ENCODE results near the gene B3GALNT2.

The B3GALNT2 gene

GRCh38 chr1:235502601-235503402 is 1.4 kb downstream of the B3GALNT2 start:
- H3K4me1 ChIP-seq (ENCODE audit: control insufficient read depth in 1 of 2, insufficient read depth in 2 of 2, low read length in 2 of 2) = peaks cover 3 to 10% of the 10 kb centered on the region in 2 donors
- H3K27ac ChIP-seq (ENCODE audit: low read length) = peak overlapping the region; percentile 97
- peaks cover 0 to 8% of the 10 kb centered on the region in 2 donors for H3K36me3 ChIP-seq (ENCODE audit: control insufficient read depth in 1 of 2, insufficient read depth in 2 of 2, low read length in 2 of 2)
- H3K9me3 ChIP-seq (ENCODE audit: control insufficient read depth in 1 of 2, low read length in 2 of 2) = no peaks in the 10 kb centered on the region
- H3K4me3 ChIP-seq (ENCODE audit: low read depth in 1 of 2, low read length in 2 of 2) = peak overlapping the region; percentile 70 to 93
- H3K27me3 ChIP-seq (ENCODE audit: low read depth, low read length) = no peaks in the 10 kb centered on the region

GRCh38 chr1:235500971-235501540 is 3.2 kb downstream of the B3GALNT2 start:
- Histone ChIP-seq H3K27me3 (ENCODE audit: low read depth, low read length) (no peaks in the 10 kb centered on the region), H3K9me3 (ENCODE audit: control insufficient read depth in 1 of 2, low read length in 2 of 2) (no peaks in the 10 kb centered on the region), H3K27ac (ENCODE audit: low read length) (no peak overlapping the region), H3K4me3 (ENCODE audit: low read depth in 1 of 2, low read length in 2 of 2) (no peak overlapping the region), H3K36me3 (ENCODE audit: control insufficient read depth in 1 of 2, insufficient read depth in 2 of 2, low read length in 2 of 2) (peaks cover 0 to 8% of the 10 kb centered on the region in 2 donors), H3K4me1 (ENCODE audit: control insufficient read depth in 1 of 2, insufficient read depth in 2 of 2, low read length in 2 of 2) (peaks cover 3 to 10% of the 10 kb centered on the region in 2 donors)

DNA sequence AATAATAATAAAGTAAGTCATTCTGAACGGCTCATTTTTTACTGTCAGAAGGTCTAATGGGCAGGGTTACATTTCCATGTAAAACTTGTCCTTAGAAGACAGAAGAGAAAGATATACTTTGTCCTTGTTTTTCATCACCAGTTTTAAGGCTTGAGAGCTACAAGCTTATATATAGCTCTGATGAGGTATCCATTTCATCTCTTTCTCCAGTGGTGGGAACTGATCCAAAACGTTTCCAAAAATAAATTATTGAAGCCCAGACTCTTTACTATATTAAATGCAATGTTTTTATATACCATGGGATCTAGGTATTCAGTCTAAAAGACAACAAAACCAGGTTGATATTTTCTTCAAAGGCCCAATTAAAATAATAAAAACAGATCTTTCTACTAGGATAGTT is 8.7 kb downstream of the B3GALNT2 start:
- no peaks in the 10 kb centered on the region for H3K27me3 ChIP-seq (ENCODE audit: low read depth, low read length)
- no peak overlapping the region for H3K27ac ChIP-seq (ENCODE audit: low read length)
- no peaks in the 10 kb centered on the region for H3K9me3 ChIP-seq (ENCODE audit: control insufficient read depth in 1 of 2, low read length in 2 of 2)
- no peak overlapping the region for H3K4me3 ChIP-seq (ENCODE audit: low read depth in 1 of 2, low read length in 2 of 2)
- peaks cover 0 to 7% of the 10 kb centered on the region in 2 donors for H3K4me1 ChIP-seq (ENCODE audit: control insufficient read depth in 1 of 2, insufficient read depth in 2 of 2, low read length in 2 of 2)
- peaks cover 12 to 22% of the 10 kb centered on the region in 2 donors for H3K36me3 ChIP-seq (ENCODE audit: control insufficient read depth in 1 of 2, insufficient read depth in 2 of 2, low read length in 2 of 2)

- Histone ChIP-seq H3K27ac (ENCODE audit: low read length) (no peak overlapping the region), H3K27me3 (ENCODE audit: low read depth, low read length) (no peaks in the 10 kb centered on the region), H3K4me3 (ENCODE audit: low read depth in 1 of 2, low read length in 2 of 2) (no peak overlapping the region), H3K36me3 (ENCODE audit: control insufficient read depth in 1 of 2, insufficient read depth in 2 of 2, low read length in 2 of 2) (peaks cover 12 to 22% of the 10 kb centered on the region in 2 donors), H3K4me1 (ENCODE audit: control insufficient read depth in 1 of 2, insufficient read depth in 2 of 2, low read length in 2 of 2) (peaks cover 0 to 7% of the 10 kb centered on the region in 2 donors), H3K9me3 (ENCODE audit: control insufficient read depth in 1 of 2, low read length in 2 of 2) (no peaks in the 10 kb centered on the region)
Measured at GRCh38 chr1:235495030-235495429, 9.2 kb downstream of the B3GALNT2 start.

DNA sequence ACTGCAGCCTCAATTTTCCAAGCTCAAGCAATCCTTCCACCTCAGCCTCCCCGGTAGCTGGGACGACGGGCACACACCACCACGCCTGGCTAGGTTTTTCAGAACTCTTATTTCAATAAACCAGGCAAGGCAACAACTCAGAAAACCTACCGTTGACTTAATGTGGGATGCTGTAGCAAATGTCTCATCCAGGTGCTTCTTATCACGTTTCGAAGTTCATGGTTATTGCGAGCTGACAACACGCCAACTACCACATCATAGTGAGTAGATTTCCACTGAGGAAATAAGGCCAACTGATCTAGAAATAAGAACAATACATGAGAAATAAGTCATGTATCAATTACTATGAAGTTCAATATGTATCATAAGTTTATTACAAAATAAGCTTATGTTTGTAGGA is 9.7 kb downstream of the B3GALNT2 start:
- Histone ChIP-seq H3K36me3 (ENCODE audit: control insufficient read depth in 1 of 2, insufficient read depth in 2 of 2, low read length in 2 of 2) (peaks cover 12 to 22% of the 10 kb centered on the region in 2 donors), H3K27ac (ENCODE audit: low read length) (no peak overlapping the region), H3K4me1 (ENCODE audit: control insufficient read depth in 1 of 2, insufficient read depth in 2 of 2, low read length in 2 of 2) (peaks cover 0 to 7% of the 10 kb centered on the region in 2 donors), H3K9me3 (ENCODE audit: control insufficient read depth in 1 of 2, low read length in 2 of 2) (no peaks in the 10 kb centered on the region), H3K27me3 (ENCODE audit: low read depth, low read length) (no peaks in the 10 kb centered on the region), H3K4me3 (ENCODE audit: low read depth in 1 of 2, low read length in 2 of 2) (no peak overlapping the region)

GRCh38 chr1:235491644-235492043 is 12.6 kb downstream of the B3GALNT2 start:
- H3K36me3 ChIP-seq (ENCODE audit: control insufficient read depth in 1 of 2, insufficient read depth in 2 of 2, low read length in 2 of 2) = peaks cover 15 to 31% of the 10 kb centered on the region in 2 donors
- H3K27me3 ChIP-seq (ENCODE audit: low read depth, low read length) = no peaks in the 10 kb centered on the region
- no peak overlapping the region for H3K27ac ChIP-seq (ENCODE audit: low read length)
- H3K4me3 ChIP-seq (ENCODE audit: low read depth in 1 of 2, low read length in 2 of 2) = no peak overlapping the region
- H3K9me3 ChIP-seq (ENCODE audit: control insufficient read depth in 1 of 2, low read length in 2 of 2) = no peaks in the 10 kb centered on the region
- H3K4me1 ChIP-seq (ENCODE audit: control insufficient read depth in 1 of 2, insufficient read depth in 2 of 2, low read length in 2 of 2) = peaks cover 0 to 4% of the 10 kb centered on the region in 2 donors

DNA sequence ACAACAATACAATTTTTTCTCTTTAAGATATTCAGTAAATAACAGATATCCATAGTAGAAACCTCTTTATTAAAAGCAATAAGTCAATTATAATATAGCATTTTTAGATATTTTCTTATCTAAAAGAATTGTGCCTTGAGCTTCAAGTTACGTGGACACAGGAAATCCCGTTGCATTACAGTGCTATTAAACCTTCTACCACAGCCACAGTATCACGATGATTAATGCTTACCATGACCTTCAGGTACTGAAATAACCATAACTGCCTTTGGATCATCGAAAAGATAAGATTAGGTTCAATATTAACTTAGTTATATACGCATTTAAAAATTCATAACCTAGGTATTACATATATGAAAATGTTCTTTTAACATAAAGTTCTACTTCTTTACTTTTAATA is 17.9 kb downstream of the B3GALNT2 start:
- Histone ChIP-seq H3K4me3 (ENCODE audit: low read depth in 1 of 2, low read length in 2 of 2) (no peak overlapping the region), H3K4me1 (ENCODE audit: control insufficient read depth in 1 of 2, insufficient read depth in 2 of 2, low read length in 2 of 2) (no peaks in the 10 kb centered on the region), H3K27ac (ENCODE audit: low read length) (no peak overlapping the region), H3K9me3 (ENCODE audit: control insufficient read depth in 1 of 2, low read length in 2 of 2) (no peaks in the 10 kb centered on the region), H3K36me3 (ENCODE audit: control insufficient read depth in 1 of 2, insufficient read depth in 2 of 2, low read length in 2 of 2) (peaks cover 24 to 27% of the 10 kb centered on the region in 2 donors), H3K27me3 (ENCODE audit: low read depth, low read length) (no peaks in the 10 kb centered on the region)

GRCh38 chr1:235485558-235485957 is 18.7 kb downstream of the B3GALNT2 start:
- Histone ChIP-seq H3K4me3 (ENCODE audit: low read depth in 1 of 2, low read length in 2 of 2) (no peak overlapping the region), H3K4me1 (ENCODE audit: control insufficient read depth in 1 of 2, insufficient read depth in 2 of 2, low read length in 2 of 2) (no peaks in the 10 kb centered on the region), H3K36me3 (ENCODE audit: control insufficient read depth in 1 of 2, insufficient read depth in 2 of 2, low read length in 2 of 2) (peaks cover 27 to 28% of the 10 kb centered on the region in 2 donors), H3K9me3 (ENCODE audit: control insufficient read depth in 1 of 2, low read length in 2 of 2) (no peaks in the 10 kb centered on the region), H3K27ac (ENCODE audit: low read length) (no peak overlapping the region), H3K27me3 (ENCODE audit: low read depth, low read length) (no peaks in the 10 kb centered on the region)

DNA sequence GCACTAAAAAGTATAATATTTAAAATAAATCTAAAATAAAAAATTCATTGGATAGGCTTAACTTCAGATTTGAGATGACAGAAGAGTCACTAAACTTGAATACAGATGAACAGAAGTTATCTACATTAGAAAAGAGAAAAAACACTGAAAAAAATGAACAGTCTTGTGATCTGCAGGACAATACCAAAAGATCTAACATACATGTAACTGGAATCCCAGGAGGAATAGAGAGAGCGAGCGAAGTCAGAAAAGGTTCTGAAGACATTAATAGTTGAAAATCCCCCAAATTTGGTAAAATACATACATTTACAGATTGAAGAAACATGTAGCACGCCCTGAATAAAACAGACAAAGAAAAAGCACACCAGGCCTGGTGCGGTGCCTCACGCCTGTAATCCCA is 21.2 kb downstream of the B3GALNT2 start:
- H3K9me3 ChIP-seq (ENCODE audit: control insufficient read depth in 1 of 2, low read length in 2 of 2) = no peaks in the 10 kb centered on the region
- no peak overlapping the region for H3K27ac ChIP-seq (ENCODE audit: low read length)
- H3K4me3 ChIP-seq (ENCODE audit: low read depth in 1 of 2, low read length in 2 of 2) = no peak overlapping the region
- H3K4me1 ChIP-seq (ENCODE audit: control insufficient read depth in 1 of 2, insufficient read depth in 2 of 2, low read length in 2 of 2) = no peaks in the 10 kb centered on the region
- H3K27me3 ChIP-seq (ENCODE audit: low read depth, low read length) = no peaks in the 10 kb centered on the region
- peaks cover 42 to 46% of the 10 kb centered on the region in 2 donors for H3K36me3 ChIP-seq (ENCODE audit: control insufficient read depth in 1 of 2, insufficient read depth in 2 of 2, low read length in 2 of 2)

DNA sequence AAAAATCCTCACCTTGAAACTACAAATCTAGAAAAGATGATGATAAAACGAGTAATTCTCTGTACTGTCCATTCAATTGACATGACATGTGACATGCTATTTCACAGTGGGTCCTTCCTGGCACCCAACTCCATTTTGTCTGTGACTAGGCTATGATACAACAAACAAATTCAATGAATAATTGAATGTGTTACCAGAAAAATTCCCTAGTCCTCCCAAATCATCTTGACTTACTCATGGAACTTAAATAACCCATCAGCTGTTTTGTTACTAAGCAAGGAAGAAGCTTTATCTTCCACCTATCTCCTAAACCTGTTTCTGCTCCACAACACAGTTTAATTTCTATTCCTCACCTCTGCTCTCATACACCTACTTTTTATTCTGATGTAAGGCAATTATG is 30.4 kb downstream of the B3GALNT2 start:
- Histone ChIP-seq H3K4me3 (ENCODE audit: low read depth in 1 of 2, low read length in 2 of 2) (no peak overlapping the region), H3K4me1 (ENCODE audit: control insufficient read depth in 1 of 2, insufficient read depth in 2 of 2, low read length in 2 of 2) (no peaks in the 10 kb centered on the region), H3K9me3 (ENCODE audit: control insufficient read depth in 1 of 2, low read length in 2 of 2) (no peaks in the 10 kb centered on the region), H3K27ac (ENCODE audit: low read length) (no peak overlapping the region), H3K36me3 (ENCODE audit: control insufficient read depth in 1 of 2, insufficient read depth in 2 of 2, low read length in 2 of 2) (peaks cover 10 to 17% of the 10 kb centered on the region in 2 donors), H3K27me3 (ENCODE audit: low read depth, low read length) (no peaks in the 10 kb centered on the region)

DNA sequence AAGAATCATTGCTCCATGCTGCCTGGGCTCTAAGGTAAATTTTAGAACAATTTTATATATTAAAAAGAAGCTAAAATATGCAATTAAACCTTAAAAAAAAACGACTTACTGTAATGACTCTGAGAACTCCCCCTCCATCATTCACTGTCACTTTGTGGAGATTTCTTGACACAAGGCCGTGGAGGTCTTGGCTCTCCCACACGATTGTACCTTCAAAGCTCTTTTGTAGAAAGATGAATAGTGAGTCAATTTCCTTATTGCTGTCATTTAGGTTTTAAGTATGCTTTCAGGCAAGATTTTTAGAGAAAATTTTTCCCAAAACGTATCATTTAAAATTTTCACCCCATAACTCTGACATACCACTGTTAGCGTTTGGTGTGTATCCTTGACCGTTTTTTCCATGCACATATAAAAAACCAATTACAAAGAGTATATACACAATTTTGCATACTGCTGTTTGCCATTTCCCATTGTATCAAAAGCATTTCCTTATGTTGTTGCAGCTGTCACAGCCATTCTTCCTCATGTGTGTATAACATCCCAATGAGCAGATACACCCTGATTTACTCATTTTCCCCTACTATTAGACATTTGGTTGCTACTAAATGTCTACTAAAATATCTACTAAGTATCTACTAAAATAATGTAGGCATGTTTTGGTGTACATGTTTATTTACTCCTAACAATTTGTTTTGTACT is 33.4 kb downstream of the B3GALNT2 start:
- H3K4me1 ChIP-seq (ENCODE audit: control insufficient read depth in 1 of 2, insufficient read depth in 2 of 2, low read length in 2 of 2) = no peaks in the 10 kb centered on the region
- H3K9me3 ChIP-seq (ENCODE audit: control insufficient read depth in 1 of 2, low read length in 2 of 2) = no peaks in the 10 kb centered on the region
- peaks cover 5 to 6% of the 10 kb centered on the region in 2 donors for H3K36me3 ChIP-seq (ENCODE audit: control insufficient read depth in 1 of 2, insufficient read depth in 2 of 2, low read length in 2 of 2)
- H3K27me3 ChIP-seq (ENCODE audit: low read depth, low read length) = no peaks in the 10 kb centered on the region
- no peak overlapping the region for H3K4me3 ChIP-seq (ENCODE audit: low read depth in 1 of 2, low read length in 2 of 2)
- no peak overlapping the region for H3K27ac ChIP-seq (ENCODE audit: low read length)

All from muscle layer of duodenum (tissue), 2 donors.